A549 (cell line): ENCODE data around the gene TRIM58.

Source experiments
- GATA3 ChIP-seq: IDR thresholded peaks from 2 replicates; pipeline ENCODE4 v1.6.1; 2012; ENCODE audit warnings: borderline replicate concordance
- HDAC2 ChIP-seq: fragments of 200-600 bp; sonication (generic); IDR thresholded peaks from 2 replicates; pipeline ENCODE4 v1.6.1; 2016
- KDM1A ChIP-seq: fragments of 200-600 bp; sonication (generic); IDR thresholded peaks from 2 replicates; pipeline ENCODE4 v1.6.1; 2016; ENCODE audit warnings: low read depth, mild to moderate bottlenecking
- KDM5A ChIP-seq: fragments of 200-600 bp; sonication (generic); IDR thresholded peaks from 2 replicates; pipeline ENCODE4 v1.6.1; 2016; ENCODE audit warnings: antibody characterized with exemption, mild to moderate bottlenecking
- MAFK ChIP-seq: fragments of 450-650 bp; IDR thresholded peaks from 2 replicates; pipeline ENCODE4 v1.6.1; 2014; ENCODE audit not compliant: partially characterized antibody
- MYC ChIP-seq: IDR thresholded peaks from 2 replicates; pipeline ENCODE4 v1.6.1; 2012; ENCODE audit warnings: mild to moderate bottlenecking, inconsistent platforms, low read length, improper control_type of control experiment, borderline replicate concordance
- POLR2A ChIP-seq: IDR thresholded peaks from 2 replicates; pipeline ENCODE4 v1.6.1; 2012; ENCODE audit warnings: mild to moderate bottlenecking, low read length
- RCOR1 ChIP-seq: fragments of 150-350 bp; IDR thresholded peaks from 2 replicates; pipeline ENCODE4 v1.6.1; 2014; ENCODE audit warnings: antibody characterized with exemption, low read length, low read depth
- RFX5 ChIP-seq: fragments of 450-650 bp; IDR thresholded peaks from 2 replicates; pipeline ENCODE4 v1.7.1; 2014; ENCODE audit warnings: antibody characterized with exemption, mild to moderate bottlenecking, moderate library complexity
- RNF2 ChIP-seq: fragments of 200-600 bp; sonication (generic); IDR thresholded peaks from 2 replicates; pipeline ENCODE4 v1.6.1; 2016; ENCODE audit warnings: low read depth, mild to moderate bottlenecking, antibody characterized with exemption, moderate library complexity, borderline replicate concordance
- TF ChIP-seq, protein P1 (sequence below): fragments of >200 bp; sonication (Bioruptor Twin); formaldehyde crosslinking; IDR thresholded peaks from 3 replicates; pipeline ENCODE4 v1.5.1; 2016
- TF ChIP-seq, protein P2 (sequence below): fragments of 200-600 bp; sonication (generic); IDR thresholded peaks from 2 replicates; pipeline ENCODE4 v1.6.1; 2016; ENCODE audit warnings: antibody characterized with exemption, mild to moderate bottlenecking, moderate library complexity

DNA sequence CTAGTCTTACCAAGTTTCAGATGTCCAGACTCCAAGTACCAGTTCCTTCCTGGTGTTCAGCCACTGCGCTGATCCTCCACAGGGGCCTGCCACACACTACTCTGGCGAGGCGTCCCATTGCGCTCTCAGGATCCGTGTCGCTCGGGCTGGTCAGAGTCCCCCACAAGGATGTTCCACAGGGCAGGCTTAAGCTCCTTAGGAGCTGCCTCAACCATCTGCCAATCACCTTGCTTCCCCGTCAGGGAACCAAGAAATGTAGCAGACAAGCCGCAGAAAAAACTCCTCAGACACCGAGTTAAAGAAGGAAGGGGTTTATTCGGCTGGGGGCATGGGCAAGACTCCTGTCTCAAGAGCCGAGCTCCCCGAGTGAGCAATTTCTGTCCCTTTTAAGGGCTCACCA, 48.2 kb downstream of the TRIM58 start:
- TF ChIP-seq, protein P1, sequence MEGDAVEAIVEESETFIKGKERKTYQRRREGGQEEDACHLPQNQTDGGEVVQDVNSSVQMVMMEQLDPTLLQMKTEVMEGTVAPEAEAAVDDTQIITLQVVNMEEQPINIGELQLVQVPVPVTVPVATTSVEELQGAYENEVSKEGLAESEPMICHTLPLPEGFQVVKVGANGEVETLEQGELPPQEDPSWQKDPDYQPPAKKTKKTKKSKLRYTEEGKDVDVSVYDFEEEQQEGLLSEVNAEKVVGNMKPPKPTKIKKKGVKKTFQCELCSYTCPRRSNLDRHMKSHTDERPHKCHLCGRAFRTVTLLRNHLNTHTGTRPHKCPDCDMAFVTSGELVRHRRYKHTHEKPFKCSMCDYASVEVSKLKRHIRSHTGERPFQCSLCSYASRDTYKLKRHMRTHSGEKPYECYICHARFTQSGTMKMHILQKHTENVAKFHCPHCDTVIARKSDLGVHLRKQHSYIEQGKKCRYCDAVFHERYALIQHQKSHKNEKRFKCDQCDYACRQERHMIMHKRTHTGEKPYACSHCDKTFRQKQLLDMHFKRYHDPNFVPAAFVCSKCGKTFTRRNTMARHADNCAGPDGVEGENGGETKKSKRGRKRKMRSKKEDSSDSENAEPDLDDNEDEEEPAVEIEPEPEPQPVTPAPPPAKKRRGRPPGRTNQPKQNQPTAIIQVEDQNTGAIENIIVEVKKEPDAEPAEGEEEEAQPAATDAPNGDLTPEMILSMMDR: no peak
- TF ChIP-seq KDM1A: no peak
- TF ChIP-seq RCOR1: no peak
- TF ChIP-seq, protein P2, sequence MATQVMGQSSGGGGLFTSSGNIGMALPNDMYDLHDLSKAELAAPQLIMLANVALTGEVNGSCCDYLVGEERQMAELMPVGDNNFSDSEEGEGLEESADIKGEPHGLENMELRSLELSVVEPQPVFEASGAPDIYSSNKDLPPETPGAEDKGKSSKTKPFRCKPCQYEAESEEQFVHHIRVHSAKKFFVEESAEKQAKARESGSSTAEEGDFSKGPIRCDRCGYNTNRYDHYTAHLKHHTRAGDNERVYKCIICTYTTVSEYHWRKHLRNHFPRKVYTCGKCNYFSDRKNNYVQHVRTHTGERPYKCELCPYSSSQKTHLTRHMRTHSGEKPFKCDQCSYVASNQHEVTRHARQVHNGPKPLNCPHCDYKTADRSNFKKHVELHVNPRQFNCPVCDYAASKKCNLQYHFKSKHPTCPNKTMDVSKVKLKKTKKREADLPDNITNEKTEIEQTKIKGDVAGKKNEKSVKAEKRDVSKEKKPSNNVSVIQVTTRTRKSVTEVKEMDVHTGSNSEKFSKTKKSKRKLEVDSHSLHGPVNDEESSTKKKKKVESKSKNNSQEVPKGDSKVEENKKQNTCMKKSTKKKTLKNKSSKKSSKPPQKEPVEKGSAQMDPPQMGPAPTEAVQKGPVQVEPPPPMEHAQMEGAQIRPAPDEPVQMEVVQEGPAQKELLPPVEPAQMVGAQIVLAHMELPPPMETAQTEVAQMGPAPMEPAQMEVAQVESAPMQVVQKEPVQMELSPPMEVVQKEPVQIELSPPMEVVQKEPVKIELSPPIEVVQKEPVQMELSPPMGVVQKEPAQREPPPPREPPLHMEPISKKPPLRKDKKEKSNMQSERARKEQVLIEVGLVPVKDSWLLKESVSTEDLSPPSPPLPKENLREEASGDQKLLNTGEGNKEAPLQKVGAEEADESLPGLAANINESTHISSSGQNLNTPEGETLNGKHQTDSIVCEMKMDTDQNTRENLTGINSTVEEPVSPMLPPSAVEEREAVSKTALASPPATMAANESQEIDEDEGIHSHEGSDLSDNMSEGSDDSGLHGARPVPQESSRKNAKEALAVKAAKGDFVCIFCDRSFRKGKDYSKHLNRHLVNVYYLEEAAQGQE: no peak
- no peak for TF ChIP-seq KDM5A
- no peak for TF ChIP-seq HDAC2
- TF ChIP-seq RFX5: no peak
- TF ChIP-seq MAFK: no peak
- TF ChIP-seq MYC: no peak
- TF ChIP-seq POLR2A: no peak
- no peak for TF ChIP-seq RNF2
- TF ChIP-seq GATA3: no peak
